ENCODE results near the gene KMO.

DNA sequence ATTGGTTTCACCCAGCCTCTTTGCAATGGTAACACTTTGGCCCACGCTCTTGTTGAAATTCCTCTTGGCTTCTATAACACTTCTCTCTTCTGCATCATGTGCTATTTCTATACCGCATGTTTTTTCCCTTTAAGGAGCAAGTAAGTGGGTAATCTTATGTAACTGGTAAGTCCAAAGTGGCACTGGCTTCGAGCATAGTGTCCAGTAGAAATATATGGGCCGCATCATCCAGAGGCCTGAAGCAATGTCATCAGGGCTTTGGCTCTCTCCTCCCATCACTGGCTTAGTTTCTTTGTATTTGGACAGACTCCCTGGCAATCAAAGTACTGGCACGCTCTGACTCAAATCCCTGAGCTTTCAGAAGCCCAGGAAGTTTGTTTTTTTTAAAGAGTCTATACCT is 90.5 kb downstream of the KMO start:
- TF ChIP-seq POLR2A (IDR thresholded peaks at IDR 0.05; ENCODE audit: low read depth, low read length), result no peak
- TF ChIP-seq POLR2AphosphoS5 (IDR thresholded peaks at IDR 0.05; ENCODE audit: insufficient read depth, low read depth, low read length), result no peak

Data from endothelial cell of umbilical vein (primary cell).